ENCODE measurements around the gene PLXNA4. TPM values are rescaled to one million over a fixed set of nuclear protein-coding genes. Genes with fewer than 3 reads are reported as not detected.

Gene PLXNA4
- total RNA-seq, 1 experiment from 2014 or later, result 0.81 TPM

- ChIA-PET POLR2A (interaction anchor here (0.6 kb wide), 1 partner anchor 234 kb away, joined by 5 read pairs; no protein-coding TSS in a partner anchor), CTCF (no interaction called here)
- Mint-ChIP-seq H3K4me3 (no peak overlapping the region), H3K27ac (no peak overlapping the region), H3K9me3 (peaks cover 4% of the 10 kb centered on the region), H3K36me3 (no peaks in the 10 kb centered on the region), H3K4me1 (peaks cover 23% of the 10 kb centered on the region), H3K27me3 (ENCODE audit: low read depth) (no peaks in the 10 kb centered on the region)
- ATAC-seq (no peak), DNase-seq (ENCODE audit: low spot score) (no peak)
- no peak for TF ChIP-seq GRHL2 (CRISPR knock-in tag; IDR thresholded peaks at IDR 0.05; ENCODE audit: insufficient replicate concordance, severe bottlenecking)
- TF ChIP-seq NR3C1 (CRISPR knock-in tag; conservative IDR thresholded peaks at IDR 0.05; ENCODE audit: low read depth), result no peak
- TF ChIP-seq ZBTB43 (CRISPR knock-in tag; IDR thresholded peaks at IDR 0.05), result no peak
- no peak for TF ChIP-seq SMAD3 (CRISPR knock-in tag; IDR thresholded peaks at IDR 0.05; ENCODE audit: borderline replicate concordance)
- no peak for TF ChIP-seq FOXP1 (CRISPR knock-in tag; IDR thresholded peaks at IDR 0.05; ENCODE audit: borderline replicate concordance)
- no peak for TF ChIP-seq TCF7 (CRISPR knock-in tag; IDR thresholded peaks at IDR 0.05; ENCODE audit: low read depth)
- TF ChIP-seq TEAD4 (CRISPR knock-in tag; IDR thresholded peaks at IDR 0.05), result no peak
- no peak for TF ChIP-seq ERG (CRISPR knock-in tag; IDR thresholded peaks at IDR 0.05)
- TF ChIP-seq RORB (CRISPR knock-in tag; IDR thresholded peaks at IDR 0.05), result no peak
- no peak for TF ChIP-seq ZNF512 (CRISPR knock-in tag; IDR thresholded peaks at IDR 0.05; ENCODE audit: borderline replicate concordance)
Measured at GRCh38 chr7:132221356-132221755, 354.9 kb downstream of the PLXNA4 start.

- Mint-ChIP-seq H3K9me3 (peaks cover 4% of the 10 kb centered on the region), H3K4me3 (no peak overlapping the region), H3K27me3 (ENCODE audit: low read depth) (no peaks in the 10 kb centered on the region), H3K27ac (no peak overlapping the region), H3K36me3 (no peaks in the 10 kb centered on the region), H3K4me1 (peaks cover 29% of the 10 kb centered on the region)
- TF ChIP-seq JAZF1 (CRISPR knock-in tag; IDR thresholded peaks at IDR 0.05) (no peak), E2F1 (CRISPR knock-in tag; IDR thresholded peaks at IDR 0.05) (no peak), PRRX2 (CRISPR knock-in tag; IDR thresholded peaks at IDR 0.05) (no peak), ATF6 (CRISPR knock-in tag; IDR thresholded peaks at IDR 0.05) (no peak), RORB (CRISPR knock-in tag; IDR thresholded peaks at IDR 0.05) (no peak), RELA (CRISPR knock-in tag; IDR thresholded peaks at IDR 0.05; ENCODE audit: borderline replicate concordance) (no peak), ZNF232 (CRISPR knock-in tag; IDR thresholded peaks at IDR 0.05) (no peak), HMGXB4 (CRISPR knock-in tag; IDR thresholded peaks at IDR 0.05) (no peak), NFE2L1 (CRISPR knock-in tag; IDR thresholded peaks at IDR 0.05) (no peak), ZNF416 (CRISPR knock-in tag; IDR thresholded peaks at IDR 0.05) (no peak), SP1 (CRISPR knock-in tag; conservative IDR thresholded peaks at IDR 0.05) (no peak), USF1 (CRISPR knock-in tag; IDR thresholded peaks at IDR 0.05) (no peak), CBFB (CRISPR knock-in tag; IDR thresholded peaks at IDR 0.05; ENCODE audit: low read depth) (no peak), EMX1 (CRISPR knock-in tag; IDR thresholded peaks at IDR 0.05) (no peak), NR2C2 (CRISPR knock-in tag; IDR thresholded peaks at IDR 0.05) (no peak), E2F4 (CRISPR knock-in tag; IDR thresholded peaks at IDR 0.05; ENCODE audit: borderline replicate concordance, low read depth) (no peak), ATF3 (CRISPR knock-in tag; conservative IDR thresholded peaks at IDR 0.05) (no peak)
- POLR2A ChIA-PET, result no interaction called here
- CTCF ChIA-PET, result no interaction called here
- ATAC-seq, result no peak
- DNase-seq (ENCODE audit: low spot score), result no peak
Measured at GRCh38 chr7:132220060-132220459, 356.2 kb downstream of the PLXNA4 start.

Measured in WTC11 (cell line).